NCI-H510A treated with DMSO at 0.1 percent for 48 hours (cell line): Measurements from ENCODE around the gene FXYD7.

Experiments
- DNase-seq: peaks from one replicate; lab custom pipeline; 2025; lab: John Stamatoyannopoulos, UW

The FXYD7 gene

DNA sequence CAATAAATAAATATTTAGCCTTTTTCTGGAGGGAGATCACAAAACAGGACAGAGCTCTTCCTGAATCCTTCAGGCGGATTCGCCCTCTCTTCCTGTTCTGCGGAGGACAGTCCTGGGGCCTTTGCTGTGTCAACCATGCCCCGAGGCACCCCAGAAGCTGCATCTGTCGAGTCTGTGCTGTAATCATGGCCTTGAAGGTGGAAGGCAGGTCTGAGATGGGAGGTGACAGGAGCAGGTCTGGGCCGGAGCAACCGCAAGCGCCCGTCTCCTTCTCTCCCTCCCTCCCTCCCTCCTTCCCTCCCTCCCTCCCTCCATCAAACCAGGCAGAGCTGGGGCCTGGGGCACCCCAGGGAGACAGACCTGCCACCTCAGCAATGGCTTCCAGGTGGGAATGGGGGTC lies 32.1 kb upstream of the FXYD7 start:
- DNase-seq = no peak

DNA sequence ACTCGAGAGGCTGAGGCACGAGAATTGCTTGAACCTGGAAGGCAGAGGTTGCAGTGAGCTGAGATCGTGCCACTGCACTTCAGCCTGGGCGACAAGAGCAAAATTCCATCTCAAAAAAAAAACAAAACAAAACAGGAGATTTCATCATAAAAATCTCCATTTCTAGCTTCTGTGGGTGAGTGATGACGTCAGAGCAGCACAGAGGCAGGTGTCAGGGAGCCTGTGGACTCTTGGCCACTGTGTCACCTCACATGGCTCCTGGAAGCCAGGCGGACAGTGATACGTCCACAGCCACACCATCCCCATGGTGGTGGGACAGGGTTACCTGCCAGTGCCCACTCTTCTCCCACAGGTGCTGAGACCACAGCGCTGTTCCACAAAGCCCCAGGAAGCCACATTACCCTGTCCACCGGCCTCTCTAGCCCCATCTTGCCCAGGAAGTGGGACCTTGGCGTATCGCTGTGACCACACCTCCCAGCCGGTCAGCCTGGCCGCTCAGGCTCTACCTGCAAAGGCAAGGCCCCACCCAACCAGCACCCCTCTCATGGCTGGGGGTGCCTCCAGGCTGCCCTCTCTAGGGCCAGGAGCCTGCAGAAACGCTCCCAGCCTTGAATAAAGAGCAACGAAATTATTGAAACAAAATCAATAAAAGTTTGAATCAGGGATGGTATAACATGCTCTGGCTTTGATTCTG lies 29.9 kb upstream of the FXYD7 start:
- DNase-seq = no peak

DNA sequence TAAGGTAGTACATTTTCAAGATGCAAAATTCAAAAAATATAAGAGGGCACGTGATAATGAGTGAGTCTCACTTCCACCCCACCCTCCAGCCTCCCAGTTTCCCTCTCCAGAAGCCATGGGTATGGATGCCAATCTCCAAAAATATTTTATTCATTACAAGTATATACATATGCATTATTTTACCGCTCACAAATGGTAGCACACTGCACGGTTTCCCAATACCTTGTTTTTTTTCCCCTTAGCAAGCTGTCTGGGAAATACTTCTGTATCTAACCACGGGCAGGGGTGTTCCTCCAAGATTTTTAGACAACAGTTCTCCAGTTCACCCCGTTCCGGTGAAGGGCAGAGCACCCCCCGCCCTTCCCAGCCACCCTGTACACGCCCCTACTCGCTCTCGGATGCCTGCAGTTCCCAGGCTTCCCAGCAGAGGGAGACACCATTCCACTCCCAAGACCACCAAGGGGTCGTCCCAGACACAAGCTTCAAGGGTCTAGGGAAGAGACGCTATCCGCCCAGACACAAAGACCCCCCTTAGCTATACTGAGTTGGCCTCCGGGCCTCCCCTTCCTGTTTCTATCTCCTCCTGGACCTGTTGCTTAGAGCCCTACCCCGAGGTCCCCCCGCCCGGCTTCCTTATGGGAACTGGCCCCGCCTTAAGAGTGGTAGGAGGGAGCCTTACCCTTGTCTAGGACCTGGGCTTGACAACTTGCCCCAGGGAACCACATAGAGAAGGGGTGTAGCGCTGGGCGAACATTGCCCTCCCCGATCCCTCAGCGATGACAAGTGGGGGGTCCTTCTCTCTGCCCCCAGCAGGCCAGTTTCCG lies 28.5 kb upstream of the FXYD7 start:
- DNase-seq = no peak

DNA sequence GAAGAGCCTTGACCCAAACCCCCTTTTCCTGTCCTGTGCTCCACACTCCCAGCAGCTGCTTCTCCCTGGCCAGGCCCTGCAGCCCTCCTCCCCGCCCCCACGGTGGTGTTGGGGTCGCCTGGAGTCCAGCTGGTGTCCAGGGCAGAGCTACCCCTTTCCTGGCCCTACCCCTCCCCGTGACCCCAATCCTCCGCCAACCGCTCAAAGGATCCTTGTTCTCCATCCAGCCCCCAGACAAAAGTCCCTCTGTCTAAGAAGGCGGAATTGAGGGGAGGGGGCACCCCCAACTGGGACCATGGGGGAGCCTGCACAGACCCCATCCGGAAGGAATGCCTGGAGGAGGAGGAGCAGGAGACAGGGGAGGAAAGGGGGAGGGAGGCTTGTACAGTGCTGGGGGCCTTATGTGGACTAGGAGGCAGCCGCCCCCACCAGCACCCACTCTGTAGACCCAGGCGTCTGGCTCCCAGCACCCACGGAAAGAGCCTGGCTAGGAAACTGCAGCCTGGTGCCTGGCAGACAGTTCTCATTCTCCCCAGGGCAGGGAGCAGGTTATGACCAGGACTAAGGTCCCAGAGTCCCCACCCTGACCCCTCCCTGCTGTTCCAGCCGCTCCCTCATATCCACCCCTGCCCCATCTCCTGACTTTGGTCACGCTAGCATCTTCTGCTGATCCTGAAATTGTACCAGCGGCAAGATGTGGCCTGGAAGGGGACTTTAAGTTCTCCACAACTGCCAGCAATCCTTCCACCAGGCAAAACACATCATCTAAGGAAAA lies 27.7 kb upstream of the FXYD7 start, which contains the start of gene FXYD3:
Gene FXYD3, plus strand, starts transcription at position 647 of the 775 bp plus-strand sequence. CDS start 3,554 bp downstream, outside the sequence.
- no peak for DNase-seq

DNA sequence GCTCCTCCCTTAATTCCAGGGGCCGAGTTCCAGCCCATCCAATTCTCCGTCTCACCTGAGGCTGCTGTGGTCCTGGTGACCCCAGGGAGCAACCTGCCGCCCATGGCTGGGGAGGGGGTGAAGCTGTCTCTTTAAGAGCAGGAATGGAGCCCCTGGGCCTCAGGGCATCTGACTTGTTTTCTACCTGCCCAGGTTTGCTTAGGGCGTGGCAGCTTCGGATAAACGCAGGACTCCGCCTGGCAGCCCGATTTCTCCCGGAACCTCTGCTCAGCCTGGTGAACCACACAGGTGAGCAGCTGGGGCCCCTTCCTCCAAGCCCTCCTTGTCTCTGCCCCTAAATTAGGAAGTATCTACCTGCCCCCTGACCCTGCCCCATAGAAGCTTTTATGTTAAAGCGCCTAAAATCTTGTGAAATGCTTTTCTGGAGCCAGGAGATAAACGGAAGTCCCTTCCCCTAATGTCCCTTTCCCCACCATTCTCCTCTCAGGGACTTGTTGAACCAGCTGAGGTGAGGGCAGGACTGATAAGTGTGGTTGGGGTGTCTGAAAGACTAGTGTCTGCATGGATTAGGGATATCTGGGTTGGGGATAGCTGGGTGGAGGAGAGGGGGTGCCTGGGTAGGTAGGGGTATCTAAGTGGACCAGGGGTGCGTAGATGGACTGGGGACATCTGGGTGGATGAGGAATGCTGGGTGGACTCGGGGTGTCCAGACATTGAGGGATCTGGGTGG lies 26.8 kb upstream of the FXYD7 start:
- no peak for DNase-seq

DNA sequence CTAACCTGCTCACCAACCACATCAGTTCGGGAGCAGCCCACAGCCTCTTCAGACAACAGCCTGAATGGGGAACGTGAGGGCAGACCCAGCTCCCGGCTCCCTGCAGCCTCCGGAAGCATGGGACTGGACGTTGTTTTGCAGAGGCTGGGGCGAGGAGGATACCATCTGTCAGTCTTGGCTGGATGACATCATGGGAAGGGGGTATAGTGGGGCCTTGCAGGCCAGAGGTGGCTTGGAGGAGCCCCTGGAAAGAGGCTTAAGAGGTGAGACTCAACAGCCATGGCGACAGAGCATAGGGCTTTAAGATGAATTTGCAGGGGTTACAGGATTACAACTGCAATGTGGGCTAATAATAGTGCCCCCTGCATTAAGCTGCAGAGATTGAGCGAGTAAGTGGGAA lies 25.9 kb upstream of the FXYD7 start:
- DNase-seq = no peak

DNA sequence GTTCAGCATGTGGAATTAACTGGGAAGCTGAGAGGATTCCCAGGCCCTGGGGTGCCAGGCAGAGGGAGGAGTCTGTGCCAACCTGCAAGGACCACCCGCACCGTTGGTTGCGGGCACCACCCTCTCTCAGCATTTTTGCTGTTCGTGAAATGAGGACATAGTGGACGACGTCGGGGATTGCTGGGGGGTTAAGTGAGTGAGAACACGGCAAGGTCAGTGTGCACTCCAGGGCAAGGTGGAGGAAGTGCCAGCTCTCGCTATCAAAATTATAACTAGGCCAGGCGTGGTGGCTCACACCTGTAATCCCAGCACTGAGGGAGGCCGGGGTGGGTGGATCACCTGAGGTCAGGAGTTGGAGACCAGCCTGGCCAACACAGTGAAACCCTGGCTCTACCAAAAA lies 25.3 kb upstream of the FXYD7 start:
- no peak for DNase-seq

DNA sequence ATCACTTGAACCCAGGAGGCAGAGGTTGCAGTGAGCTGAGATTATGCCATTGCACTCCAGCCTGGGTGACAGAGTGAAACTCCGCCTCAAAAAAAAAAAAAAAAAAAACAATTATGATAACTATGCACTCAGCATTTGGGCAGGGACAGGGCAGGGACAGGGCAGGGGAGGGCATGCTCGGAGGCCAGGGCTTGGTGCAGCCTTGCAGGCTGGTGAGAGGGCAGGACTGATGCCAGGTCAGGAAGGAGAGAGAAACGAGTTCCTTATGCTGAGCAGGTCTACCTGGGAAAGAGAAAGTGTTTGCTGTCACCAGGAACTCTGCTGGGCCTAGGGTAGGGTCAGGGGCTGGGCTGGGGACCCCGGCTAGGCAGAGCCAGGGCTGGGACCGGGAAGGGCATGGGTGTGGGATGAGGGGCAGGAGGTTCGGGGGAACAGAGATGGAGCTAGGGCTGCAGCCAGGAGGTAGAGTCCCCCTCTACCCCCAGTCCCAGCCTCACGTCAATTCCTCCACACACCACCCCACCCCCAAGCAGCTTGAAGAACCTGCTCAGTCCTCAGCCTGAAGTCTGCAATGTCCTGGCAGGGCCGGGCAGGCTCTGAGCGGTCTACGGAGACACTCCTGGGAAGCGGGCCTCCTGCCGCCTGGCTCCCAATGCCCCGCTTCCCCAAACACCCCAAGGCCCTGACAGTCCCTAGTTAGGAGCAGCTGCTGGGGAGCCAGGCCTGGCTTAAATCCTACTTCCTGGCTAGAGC lies 24.6 kb upstream of the FXYD7 start:
- no peak for DNase-seq

DNA sequence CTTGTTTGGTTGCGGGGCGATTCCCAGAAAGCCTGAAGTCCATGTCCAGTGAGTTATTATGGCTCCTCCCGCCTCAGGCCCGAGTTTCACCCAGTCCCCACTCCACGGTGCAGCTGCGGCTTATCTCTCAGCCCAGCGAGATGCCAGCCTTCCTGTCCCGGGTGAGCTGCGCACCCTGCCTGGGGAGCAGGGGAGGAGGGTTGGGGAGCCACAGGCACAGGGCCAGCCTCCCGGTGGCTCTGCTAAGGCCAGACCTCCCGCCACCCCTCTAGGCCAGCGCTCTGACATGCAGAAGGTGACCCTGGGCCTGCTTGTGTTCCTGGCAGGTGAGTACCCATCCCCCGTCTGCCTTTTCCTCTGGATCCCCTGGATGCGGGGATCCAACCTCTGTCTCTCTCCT lies 24.0 kb upstream of the FXYD7 start:
- DNase-seq = no peak

DNA sequence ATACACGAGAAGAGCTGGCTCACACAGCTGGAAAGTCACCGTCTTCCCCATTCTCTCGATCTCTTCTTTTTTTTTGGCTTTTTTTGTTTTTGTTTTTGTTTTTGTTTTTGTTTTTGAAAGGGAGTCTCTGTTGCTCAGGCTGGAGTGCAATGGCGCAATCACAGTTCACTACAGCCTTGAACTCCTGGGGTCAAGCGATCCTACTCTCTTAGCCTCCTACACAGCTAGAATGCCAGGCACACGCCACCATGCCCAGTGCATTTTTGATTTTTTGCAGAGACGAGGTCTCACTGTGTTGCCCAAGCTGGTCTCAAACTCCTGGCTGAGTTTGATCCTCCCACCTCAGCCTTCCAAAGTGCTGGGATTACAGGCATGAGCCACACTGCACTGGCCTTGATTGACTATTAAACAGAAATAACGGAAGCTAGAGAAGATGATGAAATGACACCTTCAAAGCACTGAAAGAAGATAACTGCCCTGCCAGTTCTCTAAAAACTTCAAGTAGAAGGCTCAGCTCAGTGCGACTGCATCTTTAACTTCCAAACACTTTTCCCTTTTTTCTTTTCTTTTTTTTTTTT lies 23.4 kb upstream of the FXYD7 start:
- DNase-seq = no peak

DNA sequence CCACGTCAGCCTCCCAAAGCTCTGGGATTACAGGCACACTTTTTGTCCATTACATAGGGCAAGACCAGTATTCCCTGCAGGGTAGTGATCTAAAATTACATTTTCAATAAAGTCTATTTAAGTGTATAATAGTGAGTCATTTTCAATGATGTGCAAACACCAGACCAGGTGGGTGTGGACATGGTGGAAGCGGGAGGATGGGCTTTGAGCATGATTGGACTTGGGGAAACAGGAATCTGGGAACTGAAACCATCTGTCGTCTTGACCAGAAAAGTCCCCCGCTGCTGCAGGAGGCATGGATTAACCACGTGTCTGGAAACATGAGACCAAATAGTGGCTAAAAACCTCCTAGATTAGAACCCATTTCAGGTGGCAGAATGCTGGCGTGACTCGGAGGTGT lies 22.6 kb upstream of the FXYD7 start:
- DNase-seq = no peak

DNA sequence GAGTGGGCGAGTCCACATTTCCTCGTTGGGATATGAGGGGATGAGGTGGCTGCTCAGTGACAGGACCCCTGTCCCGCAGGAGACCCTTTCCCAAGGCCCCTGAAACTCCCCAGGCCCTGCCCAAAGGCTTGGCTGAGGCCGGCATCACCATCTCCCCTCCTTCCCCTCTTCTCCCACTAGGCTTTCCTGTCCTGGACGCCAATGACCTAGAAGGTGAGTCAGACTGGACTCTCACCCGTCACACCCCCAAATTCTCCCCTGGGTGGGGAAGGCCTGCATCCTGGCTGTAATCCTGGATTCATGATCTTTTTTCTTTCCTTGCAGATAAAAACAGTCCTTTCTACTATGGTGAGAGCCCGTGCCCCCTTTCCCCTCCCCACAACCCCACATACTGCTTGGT lies 22.2 kb upstream of the FXYD7 start:
- DNase-seq = no peak

DNA sequence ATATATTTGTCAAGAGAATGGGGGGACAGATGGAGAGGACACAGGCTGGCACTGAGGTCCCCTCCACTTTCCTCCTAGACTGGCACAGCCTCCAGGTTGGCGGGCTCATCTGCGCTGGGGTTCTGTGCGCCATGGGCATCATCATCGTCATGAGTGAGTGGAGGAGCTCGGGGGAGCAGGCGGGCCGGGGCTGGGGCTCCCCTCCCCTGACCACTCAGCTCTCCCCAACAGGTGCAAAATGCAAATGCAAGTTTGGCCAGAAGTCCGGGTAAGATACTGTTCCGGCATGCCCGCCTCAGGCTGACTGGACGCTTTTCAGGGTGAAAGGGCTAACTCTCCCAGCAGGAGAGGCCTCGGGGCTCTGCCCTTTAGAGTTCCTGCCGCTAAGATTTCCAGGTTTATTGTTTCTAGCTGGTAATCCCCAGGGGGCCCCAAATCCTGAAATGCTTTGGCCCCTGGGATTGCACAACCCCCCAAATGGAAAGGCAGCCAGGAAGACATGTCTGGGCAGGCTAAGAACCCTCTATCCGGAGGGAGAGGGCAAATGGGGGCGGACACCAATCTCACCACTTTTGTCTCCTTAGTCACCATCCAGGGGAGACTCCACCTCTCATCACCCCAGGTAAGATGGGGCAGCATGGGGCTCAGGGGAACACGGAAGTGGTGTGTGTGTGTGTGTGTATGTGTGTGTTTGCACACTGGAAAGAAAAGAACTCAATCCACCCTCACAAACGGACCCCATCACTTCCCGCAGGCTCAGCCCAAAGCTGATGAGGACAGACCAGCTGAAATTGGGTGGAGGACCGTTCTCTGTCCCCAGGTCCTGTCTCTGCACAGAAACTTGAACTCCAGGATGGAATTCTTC lies 20.1 kb upstream of the FXYD7 start:
- DNase-seq = no peak

DNA sequence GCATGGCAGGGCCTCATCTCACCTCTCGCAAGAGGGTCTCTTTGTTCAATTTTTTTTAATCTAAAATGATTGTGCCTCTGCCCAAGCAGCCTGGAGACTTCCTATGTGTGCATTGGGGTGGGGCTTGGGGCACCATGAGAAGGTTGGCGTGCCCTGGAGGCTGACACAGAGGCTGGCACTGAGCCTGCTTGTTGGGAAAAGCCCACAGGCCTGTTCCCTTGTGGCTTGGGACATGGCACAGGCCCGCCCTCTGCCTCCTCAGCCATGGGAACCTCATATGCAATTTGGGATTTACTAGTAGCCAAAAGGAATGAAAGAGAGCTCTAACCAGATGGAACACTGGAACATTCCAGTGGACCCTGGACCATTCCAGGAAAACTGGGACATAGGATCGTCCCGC lies 19.5 kb upstream of the FXYD7 start:
- DNase-seq = no peak

DNA sequence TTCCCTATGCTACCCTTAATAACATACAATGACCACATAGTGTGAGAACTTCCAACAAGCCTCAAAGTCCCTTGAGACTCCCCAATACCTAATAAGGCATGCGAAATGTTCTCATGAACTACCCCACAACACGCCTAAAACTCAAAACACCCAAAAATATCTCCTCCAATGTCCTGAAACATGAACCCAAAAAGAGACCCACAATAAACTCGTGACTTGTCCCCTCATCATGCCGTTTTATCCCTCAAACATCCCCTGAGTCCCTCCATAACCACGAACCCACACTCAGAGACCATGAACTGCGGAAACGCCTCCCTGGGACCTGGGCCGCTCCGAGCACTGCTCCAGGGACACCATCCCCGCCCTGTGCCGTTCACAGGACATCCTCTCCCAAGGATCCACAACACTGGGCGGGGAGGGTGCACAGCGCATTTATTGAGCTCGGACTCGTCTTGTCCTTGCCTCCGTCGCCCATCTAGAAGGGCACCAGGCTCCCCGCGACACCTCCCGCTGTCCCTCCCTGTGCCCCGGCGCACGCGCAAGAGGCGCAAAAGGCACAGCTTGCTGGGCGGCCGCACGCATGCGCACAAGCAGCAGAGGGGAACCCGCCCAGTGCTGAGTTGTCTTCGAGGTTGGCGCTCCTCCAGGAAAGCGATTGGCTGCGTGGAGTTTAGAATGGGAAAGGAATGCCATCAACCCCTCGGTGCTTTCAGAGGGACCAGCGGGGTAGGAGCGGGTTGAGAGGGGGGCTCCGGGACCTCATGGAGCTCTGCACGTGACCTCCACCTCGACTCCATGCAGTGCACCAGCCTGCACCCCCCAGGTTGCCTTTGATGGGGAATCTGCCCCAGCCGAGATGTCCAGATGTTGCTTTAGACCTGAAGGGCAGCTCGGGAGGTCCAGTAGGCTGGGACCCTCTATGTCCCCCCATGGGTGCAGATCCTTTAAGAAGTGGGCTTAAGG lies 18.7 kb upstream of the FXYD7 start:
- no peak for DNase-seq

DNA sequence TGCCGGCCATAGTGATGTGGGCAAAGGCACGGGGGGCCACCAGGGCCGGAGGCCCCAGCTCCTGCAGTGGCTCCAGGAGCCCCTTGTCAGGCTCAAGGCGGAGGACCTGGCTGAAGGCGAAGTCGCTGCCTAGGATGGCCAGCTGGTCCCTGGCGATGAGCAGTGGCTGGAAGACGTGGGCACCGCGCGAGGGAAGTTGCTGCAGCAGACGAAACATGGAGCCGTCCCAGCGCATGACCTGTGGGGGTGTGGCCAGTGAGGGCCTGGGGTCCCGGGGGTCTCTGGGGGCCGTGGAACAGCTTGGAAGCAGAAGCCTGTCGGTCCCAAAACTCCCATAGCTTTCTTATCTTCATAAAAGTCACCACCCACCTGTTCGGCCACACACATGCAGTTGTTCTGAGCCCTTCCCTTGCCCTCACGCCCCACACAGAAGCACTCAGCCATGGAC lies 17.8 kb upstream of the FXYD7 start:
- DNase-seq = no peak

DNA sequence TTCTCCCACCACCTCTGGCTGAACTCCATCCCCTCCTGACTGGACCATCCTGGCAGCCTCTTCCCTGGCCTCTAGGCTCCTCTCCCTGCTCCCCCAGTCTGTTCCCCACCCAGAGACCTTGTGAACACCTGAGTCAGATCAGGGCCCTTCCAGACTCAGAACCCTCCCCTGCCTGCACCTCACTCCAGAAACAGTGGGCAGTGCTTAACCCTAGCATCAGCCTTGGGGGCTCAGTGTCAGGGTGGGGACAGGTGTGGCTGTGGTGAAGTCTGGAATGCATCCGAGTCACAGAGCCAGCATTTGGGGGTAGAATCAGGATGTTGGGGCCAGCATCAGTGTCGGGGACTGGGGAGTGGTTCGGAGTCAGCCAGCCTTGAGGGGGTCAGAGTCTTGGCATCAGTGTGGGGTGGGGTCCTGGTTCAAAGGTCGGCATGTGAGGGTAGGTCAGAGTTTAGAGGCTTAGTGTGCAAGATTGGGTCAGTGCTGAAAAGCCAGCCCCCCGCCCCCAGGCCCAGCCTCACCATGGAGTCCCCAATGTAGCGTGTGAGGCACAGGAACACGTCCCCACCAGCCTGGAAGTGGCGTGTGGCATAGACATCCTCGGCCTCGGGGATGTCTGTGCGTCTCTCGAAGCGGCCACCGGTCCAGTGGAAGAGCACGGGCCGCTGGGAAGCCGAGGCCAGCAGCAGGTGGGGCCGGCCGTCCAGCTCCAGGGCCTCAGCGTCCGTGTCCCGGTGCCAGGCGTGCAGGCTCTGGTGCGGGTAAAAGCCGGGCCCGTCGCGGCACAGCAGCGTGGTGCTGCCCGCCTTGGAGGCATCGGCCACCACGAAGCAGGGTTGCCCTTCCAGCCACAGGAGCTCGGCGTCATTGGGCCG lies 17.1 kb upstream of the FXYD7 start:
- no peak for DNase-seq

DNA sequence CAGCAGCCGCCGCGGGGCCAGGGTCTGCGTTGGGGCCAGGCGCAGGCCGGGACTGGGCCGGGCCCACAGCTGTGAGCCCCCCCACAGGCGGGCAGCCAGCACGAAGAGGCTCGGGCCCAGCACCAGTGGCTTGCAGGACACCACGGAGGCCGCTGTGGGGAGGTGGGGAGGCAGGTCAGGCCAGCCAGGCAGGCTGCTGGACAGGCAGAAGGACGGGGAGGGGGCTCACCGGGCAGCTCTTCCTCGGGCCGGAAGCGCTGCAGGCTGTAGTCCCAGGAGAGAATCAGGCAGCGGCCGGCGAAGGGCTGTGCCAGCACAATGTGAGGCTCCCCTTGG lies 16.5 kb upstream of the FXYD7 start:
- DNase-seq = no peak
